CMK (cell line): ENCODE data around the gene APOA1.

ENCODE experiments used
- DNase-seq: peaks from one replicate; pipeline ENCODE4 v3.0.0-alpha.2; 2010; ENCODE audit warnings: low read depth

APOA1 gene

DNA sequence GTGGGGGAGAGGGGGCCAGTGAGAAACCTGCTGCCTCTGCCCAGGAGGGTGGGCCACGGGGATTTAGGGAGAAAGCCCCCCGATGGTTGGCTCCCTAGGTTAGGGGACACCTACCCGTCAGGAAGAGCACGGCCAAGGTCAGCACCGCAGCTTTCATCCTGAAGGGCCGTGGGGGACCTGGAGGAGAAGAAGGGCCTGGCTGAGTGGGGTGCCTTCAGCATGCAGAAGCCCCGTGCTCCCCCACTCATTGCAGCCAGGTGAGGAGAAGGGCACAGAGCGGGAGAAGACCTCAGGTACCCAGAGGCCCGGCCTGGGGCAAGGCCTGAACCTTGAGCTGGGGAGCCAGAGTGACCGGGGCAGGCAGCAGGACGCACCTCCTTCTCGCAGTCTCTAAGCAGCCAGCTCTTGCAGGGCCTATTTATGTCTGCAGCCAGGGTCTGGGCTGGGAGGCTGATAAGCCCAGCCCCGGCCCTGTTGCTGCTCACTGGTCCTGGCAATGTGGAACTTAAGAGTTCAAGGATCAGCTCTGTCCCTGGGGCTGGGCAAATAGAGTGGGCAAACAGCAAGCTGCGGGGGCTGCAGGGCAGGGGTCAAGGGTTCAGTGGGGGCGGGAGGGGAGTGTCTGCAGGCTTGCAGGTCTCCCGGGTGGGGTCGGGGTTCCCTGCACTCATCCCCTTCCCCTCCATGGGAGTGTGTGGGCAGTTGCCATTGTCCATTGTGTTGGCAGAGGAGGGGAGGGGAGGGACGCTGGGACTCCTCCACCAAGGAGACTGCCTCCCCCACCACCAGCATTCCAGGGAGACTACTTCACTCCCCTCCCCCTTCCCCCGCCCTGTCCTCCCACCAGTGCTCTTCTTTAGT lies at the start of gene APOA1:
APOA1 (minus strand) TSS at position 392 of the 861 bp plus-strand sequence; CDS start at position 157, 235 bp downstream.
- DNase-seq = no peak

DNA sequence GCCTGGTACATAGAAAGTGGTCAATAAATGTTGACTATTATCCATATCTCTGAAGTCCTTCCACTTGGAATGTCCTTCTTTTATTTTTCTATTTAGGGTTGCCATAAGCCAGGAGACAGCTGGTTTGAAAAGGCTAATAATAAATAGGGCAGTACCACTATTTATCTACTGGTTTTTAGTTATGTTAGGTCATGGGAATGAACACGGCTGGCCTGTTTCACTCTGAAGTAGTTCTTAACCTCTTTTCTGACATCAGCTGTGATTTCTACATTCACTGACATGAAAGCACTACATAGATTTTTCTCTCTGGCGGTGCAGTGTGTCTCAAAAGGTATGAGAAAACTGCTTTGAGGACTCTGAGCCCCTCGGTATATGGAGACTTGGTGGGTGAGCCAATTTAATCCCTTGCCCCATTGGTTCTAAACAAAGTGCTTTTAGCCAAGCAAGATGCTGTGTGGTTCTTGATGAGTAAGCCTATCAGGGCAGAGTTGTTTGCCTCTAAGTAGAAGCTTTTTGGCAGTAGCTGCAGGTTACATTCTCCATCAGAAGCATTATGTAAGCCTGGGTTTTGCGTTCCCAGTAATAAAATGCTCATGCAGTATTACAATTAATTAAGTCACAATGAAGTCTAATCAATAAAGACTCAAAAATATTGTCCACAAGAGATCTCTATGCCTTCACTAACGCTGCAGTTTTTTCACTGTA lies 48.7 kb upstream of the APOA1 start:
- no peak for DNase-seq

DNA sequence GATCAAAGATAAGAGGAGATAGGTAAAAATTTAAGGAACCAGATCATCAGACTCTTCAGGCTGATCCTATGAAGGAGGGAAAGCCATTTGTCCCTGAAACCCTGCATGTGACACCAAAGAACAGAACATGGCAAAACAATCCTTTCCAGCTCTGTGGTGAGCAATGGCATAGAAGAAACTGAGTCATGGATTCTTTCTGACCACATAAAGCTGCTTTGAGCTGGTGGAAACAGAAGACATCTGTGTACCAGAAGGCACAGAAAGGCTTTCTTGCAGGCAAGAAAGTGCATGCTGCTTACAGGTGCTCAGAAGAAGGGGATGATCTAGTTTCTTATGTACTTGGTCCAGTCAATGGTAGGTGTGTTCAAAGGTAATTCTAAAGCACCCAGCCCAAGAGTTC lies 45.0 kb upstream of the APOA1 start:
- DNase-seq = no peak

DNA sequence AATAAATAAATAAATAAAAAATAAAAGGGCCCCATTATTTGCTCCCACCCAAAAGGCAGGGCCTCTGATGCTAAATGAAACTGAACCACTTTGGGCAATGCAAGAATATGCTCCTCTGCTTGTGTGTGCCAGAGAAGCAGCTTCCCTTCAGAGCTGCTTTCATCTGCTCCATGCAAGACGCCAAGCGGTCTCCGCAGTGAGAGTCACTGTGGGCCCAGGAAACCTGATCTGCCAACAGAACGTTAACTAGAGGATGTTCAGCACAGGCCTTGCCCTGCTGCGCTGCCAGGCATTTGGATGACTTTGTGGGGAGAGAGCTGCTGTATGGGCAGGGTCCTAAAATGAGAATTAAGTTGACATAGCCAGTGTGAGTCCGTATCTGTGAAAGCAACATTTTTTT lies 43.7 kb upstream of the APOA1 start:
- no peak for DNase-seq

DNA sequence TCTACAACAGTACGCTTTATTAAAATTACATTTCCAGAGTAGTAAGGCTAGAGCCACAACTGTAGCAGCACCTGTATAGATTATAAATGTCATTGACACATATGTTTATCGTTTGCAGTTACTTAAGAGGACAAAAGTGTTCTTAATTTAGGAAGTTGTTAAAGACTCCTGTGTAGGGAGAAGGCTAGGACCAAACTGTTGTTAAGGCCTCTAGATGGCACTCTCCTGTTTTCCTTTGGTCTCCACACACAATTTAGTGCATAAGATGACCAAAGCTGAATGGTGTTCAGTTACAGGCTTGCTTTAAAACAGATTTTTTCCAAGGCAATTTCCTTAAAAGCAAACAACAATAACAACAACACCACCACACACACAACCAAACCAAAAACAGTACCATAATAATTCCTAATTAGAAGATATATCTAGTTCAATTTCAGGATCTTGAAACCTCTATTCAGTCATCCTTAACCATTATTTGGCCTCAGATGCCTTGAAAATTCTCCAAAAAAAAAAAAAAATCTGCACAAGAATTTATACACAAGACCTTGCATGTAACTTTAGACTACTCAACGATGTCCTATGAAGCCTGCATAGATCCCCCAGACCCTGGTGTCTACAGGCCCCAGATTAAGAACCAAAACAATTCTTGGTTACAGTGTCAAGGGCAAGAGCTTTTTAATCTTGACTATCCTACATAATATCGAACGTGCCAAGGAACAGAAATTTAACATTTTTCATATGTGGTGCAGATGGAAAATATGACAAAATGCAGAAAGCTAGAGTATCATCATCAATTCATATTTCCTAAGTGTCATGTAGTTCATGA lies 42.6 kb upstream of the APOA1 start:
- peak; percentile 20 for DNase-seq

DNA sequence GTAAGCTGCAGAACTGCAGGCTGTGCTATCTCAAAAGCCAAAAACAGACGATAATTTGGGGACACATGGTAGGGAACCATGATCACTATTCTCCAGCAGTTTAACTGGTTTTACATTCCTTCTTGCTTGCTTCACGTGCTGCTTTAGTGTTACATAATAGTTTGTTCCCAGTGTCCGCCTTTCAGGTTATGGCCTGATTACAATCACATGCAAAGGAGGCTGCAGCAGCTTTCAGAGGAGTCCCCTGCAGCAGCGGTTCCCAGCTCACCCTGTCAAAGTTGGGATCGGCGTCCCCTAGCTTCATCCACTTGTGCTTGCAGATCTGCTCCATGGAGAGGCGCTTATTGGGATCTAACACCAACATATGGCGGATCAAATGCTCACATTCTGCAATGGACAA lies 39.2 kb upstream of the APOA1 start:
- DNase-seq = no peak

DNA sequence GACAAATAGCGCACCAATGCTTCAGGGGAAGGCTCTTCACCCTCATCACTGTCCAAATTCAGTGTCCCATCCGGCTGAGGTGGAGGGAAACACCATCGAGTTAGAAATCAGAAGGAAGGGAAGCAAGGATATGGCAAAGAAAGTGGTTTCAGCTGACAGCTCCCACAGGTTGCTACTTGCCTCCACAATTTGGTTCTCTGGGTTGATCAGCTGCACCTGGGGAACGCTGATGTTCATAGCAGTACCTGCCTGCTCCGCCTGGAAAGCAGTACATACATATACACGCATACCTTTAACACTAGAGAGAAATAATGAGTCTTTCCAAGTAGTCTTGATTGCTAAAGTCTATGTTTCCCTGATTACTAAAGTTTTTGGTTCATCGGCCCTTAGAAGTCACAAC lies 37.8 kb upstream of the APOA1 start:
- no peak for DNase-seq

DNA sequence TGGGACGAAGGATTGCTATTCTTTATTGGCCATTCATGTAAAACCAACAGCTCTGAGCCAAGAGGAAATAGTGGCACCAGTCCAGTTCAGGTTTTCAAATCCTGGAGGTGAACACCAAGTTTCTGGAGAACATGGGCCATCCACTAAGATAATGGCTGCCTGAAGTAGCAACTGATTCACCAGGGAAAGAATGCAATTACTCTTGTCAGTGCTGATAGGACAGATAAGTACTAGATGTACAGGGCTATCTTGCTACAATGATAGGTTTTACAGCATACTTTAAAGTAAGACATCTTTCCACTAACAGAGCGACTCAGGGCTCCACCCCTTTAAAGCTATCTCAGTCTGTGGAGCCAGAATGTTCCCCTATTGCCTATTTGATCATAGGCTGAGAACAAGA lies 36.8 kb upstream of the APOA1 start:
- DNase-seq = no peak

DNA sequence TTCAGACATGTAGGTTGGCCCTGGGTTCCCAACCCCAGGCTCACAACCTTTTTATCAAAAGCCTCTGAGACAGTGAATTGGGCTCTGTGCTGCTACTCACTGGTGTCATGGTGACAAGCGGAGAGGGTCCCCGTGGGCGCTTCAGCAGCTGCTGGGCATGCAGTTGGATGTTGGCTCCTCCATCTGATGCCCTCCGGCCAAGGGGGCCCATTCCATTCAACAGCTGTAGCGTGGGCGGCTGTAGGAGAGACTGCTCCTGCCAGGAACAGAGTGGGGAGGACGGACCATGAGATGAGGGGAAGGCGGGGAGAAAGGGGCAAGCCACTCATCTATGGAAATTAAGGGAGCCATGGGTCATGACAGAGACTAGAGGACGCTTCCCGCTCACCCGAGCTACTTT lies 36.0 kb upstream of the APOA1 start:
- no peak for DNase-seq

DNA sequence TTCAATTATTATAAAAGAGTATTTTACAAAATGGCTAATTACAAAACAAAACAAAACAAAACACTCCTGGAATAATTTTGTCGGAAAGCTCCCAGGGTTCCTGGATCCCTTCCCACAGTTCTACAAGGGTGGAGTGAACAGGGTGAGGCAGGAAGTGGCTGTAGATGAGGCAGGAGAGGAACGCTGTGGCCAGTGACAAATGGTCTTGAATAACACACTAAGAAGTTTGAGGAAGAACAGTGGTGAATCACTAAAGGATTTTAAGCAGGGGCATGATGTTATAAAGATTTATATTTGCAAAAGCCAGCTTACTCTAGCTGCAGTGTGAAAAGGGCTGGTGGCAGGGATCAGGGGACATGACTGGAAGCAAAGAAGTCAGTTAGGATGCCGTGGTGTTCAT lies 33.8 kb upstream of the APOA1 start:
- no peak for DNase-seq

DNA sequence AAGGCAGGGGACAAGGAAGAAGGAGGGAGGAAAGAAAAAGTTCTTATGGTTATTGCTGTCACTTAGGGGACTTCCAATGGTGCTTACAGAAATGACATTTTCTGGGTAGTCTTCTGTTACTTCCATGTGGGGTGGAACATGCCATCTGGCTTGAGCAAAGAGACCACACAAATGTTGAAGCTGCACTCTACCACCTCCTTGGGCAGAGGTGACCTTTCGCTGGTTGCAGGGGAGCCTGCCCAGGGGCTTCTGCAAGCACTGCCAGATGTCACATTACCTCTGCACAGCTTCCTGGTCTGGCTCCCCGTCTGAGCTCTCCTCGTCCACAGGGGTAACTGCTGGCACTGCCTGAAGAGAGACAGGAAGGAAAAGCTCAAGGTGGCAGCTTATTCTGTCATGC lies 32.6 kb upstream of the APOA1 start:
- no peak for DNase-seq

DNA sequence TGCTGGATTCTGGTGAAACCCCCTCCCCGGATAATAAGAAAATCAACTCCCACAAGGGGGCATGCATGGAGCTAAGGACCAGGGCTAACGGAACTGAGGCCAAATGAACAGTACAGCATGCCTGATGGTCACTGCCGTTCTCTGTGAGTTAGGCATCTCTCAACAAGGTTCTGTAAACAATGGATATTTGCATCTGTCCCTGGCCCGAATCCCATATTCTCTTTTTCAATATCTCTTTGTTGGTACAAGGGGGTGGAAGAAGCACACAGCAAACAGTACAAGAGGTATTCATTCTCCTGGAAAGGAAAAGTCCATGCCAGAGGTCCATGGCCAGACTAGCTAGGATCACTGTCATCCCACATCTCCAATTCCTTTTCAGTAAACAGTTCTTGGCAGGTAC lies 32.2 kb upstream of the APOA1 start:
- no peak for DNase-seq

DNA sequence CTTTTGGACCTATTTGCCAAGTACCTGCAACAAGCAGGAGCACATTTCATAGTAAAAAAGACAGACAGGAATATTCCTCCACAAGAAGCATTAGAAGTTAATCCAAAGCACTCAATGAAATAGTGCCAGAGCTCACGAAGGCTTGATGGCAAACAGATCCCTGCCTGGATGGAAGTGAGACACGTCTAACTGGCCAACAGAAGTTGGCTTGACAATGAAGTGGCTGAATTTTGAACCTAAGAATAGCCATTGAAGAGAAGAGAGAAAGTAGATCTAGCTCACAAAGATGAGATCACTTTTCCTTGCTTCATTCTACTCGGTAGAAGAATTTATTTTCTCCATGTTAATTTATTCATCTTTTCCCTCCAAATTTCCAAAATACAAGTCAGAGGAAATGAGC lies 30.6 kb upstream of the APOA1 start:
- no peak for DNase-seq

DNA sequence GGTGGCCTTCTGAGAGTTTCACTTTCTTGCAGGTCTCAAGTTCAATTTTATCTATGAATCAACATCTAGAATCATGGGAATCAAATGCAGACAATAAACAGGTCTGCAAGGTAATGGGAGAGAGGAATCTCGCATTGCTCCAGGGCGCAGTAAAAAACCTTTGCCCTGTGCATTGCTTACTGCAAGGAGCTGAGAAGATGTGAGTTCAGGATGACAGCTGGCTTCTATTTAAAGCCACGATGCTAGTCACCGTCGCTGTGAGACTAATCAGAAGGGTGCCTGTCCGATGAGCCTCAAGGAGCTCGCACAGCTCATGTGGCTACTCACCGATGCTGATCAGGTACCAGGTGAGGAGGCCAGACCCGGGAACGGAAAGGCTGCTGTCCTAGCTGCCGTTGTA lies 30.2 kb upstream of the APOA1 start:
- DNase-seq = no peak

DNA sequence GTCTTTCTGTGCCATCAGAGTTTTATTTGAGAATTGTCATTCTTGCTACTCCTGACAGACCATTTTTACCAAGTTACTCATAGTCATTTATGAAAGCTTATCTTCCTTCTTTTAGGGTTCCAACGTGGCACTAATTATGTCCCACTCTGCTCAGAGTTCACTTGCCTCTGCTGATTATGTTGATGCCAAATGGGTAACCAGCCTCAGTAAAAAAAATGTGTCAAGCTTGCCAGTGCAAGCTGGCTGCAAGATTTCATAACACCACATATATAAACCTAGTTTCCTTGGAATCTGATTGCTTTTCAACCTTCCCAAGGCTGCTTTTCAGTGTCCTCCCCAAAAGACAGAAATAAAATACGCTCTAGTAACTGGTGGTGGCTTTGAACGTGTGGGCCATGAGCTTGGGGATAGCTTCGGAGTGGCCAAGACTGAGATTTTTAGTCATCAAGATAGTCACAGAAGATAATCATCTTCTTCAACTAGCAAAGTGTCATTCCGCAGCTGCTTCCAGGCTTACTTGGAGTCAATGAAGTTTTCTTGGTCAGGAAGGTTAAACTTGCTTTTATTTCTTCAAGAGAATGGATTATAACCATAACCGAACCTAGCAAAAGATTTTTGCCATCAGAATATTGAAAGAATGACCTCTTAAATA lies 29.5 kb upstream of the APOA1 start:
- no peak for DNase-seq

DNA sequence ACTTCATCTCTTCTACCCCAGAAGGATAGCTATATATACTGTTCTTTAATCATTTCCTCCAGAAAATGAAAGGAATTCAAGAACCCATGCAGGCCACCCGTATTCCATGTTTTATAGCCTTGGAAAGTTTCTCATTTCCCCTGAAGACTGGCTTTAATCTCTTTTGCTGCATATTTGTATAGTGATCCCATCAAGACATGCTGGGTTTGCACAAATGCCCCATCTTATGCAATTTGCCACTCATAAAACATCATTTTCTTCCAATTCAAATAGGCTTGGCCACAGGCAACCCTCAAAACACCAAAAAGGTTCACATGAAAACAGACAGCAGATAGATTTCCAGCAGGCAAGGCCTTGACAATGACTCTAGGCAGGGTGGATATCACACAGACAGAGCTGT lies 28.3 kb upstream of the APOA1 start:
- no peak for DNase-seq

DNA sequence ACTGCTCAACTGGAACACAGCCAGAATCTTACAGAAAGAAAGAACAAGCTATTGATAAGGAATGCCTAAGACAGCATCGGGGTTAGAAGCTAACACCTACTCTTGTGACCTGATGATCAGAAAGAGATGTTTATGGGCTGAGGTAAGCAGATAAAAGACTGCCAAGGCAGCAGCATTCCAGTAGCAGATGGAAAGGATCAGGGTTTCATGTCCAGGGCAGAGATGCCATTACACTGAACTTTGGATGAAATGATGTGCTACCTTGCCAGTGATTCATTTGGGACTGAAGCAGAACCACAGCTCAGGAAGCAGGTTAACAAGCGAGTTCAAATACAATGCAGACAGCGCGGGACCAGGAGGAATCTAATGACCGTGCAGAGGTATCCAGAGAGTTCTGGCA lies 27.1 kb upstream of the APOA1 start:
- no peak for DNase-seq

DNA sequence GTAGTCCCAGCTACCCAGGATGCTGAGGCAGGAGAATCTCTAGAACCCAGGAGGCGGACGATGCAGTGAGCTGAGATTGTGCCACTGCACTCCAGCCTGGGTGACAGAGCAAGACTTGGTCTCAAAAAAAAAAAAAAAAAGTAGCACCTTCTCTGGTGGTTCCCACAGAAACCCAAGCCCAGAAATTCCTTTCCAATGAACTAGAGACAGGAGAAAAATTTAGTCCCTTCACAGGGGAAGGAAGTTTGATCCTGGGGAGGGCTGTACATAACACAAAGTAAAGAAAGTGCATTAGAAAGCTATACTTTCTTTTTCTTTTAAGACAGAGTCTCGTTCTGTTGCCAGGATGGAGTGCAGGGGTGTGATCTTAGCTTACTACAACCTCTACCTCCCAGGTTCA lies 25.5 kb upstream of the APOA1 start:
- DNase-seq = no peak

DNA sequence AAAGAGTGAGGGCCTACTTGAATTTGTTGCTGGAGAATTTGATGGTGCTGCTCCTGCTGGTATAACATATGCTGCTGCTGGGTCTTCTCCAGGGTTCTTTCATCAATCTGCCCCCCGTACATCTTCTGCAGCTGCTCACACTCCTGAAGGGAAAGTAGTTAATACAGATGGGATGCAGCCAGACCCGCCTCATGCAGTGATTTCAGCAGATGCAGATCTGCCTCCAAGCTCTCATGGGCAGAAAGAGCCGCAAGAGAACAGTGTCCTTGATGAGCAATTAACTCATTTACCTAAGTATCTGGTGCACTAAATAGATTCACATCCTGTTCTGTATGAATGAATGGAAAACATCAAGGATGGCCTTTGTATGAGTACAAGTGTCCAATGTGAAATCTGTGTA lies 24.8 kb upstream of the APOA1 start:
- no peak for DNase-seq

DNA sequence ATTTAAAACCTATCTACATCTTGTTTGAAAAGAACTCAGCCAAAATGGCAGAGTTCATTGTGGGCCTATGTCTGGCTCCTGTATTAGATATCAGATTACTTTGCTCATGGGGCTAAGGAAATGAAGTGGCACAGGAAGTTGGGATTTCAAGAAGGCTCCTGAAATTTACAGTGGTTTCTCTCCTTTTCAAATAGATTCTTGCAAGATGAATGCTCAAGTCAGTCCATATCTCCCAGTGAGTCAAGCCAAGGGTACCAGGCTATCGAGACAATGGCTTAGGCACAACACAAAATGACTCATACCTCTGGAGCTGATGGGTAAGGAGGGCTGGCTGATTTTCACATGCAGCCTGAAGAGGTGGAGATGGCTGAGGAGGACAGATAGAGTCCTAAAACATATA lies 24.1 kb upstream of the APOA1 start:
- DNase-seq = no peak

DNA sequence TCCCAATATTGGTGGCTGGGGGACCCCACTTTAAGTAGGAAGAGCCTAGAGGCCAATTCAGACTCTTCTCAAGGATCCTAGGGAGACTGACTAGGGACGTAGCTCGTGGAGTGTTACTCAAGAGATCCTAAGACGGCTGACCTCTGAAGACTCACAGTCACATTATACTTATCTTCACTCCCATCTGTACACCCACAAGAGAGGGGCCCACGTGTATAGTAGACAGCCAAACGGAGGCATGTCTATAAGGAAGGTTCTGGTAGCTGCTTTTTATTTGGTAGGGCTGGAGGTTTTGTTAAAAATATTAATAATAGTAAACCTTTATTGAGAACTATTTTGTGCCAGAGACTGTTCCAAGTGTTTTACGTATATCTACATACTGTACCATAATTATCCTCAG lies 22.9 kb upstream of the APOA1 start:
- no peak for DNase-seq

DNA sequence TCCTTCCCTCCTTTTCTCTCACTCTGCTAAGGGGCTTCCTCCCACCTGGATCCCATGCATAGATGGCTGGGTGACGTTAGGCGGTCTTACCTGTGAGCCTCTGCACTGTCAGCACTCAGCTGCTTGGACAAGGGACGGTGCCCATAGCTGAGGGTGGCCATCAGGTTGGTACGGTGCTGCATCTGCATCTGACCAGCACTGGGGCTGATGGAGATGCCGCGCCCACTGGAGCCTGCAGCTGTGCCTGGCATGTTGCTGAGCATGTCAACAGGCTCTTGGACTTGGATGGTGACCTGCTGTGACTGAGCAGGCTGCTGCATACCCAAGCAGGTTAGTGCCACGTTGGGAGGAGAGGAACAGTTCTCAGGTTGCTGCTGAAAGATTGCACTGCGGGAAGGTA lies 21.8 kb upstream of the APOA1 start:
- no peak for DNase-seq
